Dedifferentiated amniotic fluid mesenchymal stem cell (primary cell): Measurements from ENCODE around the gene SCGB2A2.

Experiments used
- DNase-seq: peaks from one replicate; pipeline ENCODE4 v3.0.0-alpha.2; 2016; ENCODE audit errors: extremely low spot score

SCGB2A2 gene

GRCh38 chr11:62269654-62270278, at the start of gene SCGB2A2:
SCGB2A2 (plus strand) TSS chr11:62270158; CDS start chr11:62270217, 59 bp downstream.
- no peak for DNase-seq

GRCh38 chr11:62221498-62221897, 48.5 kb upstream of the SCGB2A2 start:
- DNase-seq = no peak

- DNase-seq = no peak
Observed at GRCh38 chr11:62223095-62223494, 46.9 kb upstream of the SCGB2A2 start.

GRCh38 chr11:62233730-62234129, 36.2 kb upstream of the SCGB2A2 start:
- no peak for DNase-seq

DNA sequence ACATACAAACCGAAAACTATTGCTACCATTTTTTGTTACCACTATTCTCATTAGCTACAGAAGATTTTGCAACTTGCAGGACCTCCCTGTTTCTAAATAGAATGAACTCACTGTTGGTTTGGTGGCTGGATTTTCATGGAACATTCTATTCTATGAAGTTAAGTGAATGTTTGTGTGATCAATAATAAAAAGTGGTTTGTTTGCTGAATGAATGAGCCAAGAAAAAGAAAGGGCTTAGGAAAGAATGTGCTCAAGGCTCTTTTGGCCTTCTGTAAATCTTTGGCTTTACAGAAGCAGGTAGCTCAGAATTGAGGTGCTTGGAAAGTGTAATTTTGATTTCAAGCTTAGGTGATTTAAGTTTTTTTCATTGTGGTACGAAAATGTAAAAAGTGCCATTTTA, 33.8 kb upstream of the SCGB2A2 start:
- no peak for DNase-seq

DNA sequence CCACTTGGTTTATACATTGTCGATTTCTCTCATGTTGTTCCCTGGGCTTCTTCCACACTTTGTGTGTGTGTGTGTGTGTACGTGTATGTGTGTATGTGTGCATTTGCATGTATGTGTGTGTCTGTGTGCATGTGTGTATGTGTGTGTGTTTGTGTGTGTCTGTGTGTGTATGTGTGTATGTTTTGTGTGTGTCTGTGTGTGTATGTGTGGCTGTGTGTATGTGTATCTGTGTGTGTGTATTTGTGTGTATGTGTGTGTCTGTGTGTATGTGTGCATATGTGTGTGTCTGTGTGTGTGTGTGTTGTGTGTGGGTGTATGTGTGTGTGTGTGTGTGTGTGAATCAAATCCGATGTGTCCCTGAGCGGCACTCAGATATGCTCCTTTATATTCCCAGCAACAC, 32.5 kb upstream of the SCGB2A2 start:
- DNase-seq = no peak

GRCh38 chr11:62238151-62238550, 31.8 kb upstream of the SCGB2A2 start:
- no peak for DNase-seq

- no peak for DNase-seq
Observed at GRCh38 chr11:62241095-62241494, 28.9 kb upstream of the SCGB2A2 start.

DNA sequence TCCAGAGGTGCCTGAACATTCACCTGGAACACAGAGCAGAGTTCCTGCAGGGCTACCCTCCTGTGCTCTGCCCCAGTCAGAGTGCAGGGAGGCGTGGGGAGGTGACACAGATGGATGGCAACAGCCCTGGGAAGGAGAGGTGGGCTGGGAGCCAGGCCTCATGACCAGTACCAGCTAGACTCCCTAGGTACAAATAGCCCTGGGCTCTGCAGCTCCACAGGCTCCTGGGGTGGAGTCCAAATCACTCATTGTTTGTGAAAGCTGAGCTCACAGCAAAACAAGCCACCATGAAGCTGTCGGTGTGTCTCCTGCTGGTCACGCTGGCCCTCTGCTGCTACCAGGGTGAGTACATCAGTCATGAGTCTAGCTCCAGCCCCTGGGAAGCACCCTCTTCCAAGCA, 27.9 kb upstream of the SCGB2A2 start, which contains the start of gene SCGB1D2:
SCGB1D2 (plus strand) TSS at position 219 of the 400 bp plus-strand sequence; CDS start at position 288, 69 bp downstream.
- DNase-seq = no peak

DNA sequence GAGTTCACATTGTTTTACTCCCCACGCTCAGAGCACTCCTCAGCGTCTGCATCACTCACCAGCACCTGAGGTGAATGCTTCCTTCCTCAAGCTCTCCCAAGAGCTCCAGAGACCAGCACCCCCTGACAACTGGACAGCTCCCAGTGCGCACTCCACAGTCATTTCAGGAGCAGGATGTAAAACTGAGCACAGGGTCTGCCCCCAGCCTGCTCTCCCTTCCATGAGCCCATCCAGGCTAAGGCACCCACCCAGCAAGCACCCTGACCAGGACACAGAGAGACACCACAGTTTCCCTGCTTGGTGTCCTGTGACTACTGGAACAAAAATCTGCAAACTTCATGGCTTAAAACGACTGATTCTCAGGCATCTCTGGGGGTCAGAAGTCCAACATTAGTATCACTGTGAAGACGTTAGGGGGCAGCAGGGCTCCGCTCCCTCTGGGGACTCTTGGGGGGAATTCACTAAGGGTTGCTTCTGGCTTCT, 24.6 kb upstream of the SCGB2A2 start:
- DNase-seq = no peak

GRCh38 chr11:62251698-62252097, 18.3 kb upstream of the SCGB2A2 start:
- DNase-seq = no peak

- DNase-seq = no peak
Observed at GRCh38 chr11:62253999-62254542, 15.9 kb upstream of the SCGB2A2 start.

DNA sequence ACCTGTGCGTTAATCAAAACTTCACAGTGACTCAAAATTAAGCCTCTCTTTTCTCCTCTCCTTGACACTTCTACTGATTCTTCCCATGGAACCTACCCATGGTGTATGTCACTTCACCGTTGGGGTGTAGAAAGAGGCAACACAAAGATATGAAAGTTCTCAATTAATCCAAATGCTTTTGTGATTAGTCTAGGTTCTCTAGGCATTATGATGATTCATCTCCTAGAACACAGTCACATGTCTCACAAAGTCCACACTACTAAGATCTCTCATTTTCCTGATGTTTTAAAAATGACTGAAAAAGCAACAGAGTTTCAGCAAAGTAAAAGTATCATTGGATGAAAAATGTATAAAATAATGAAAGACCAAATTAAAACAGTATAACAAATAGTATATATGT, 13.7 kb upstream of the SCGB2A2 start:
- no peak for DNase-seq

DNA sequence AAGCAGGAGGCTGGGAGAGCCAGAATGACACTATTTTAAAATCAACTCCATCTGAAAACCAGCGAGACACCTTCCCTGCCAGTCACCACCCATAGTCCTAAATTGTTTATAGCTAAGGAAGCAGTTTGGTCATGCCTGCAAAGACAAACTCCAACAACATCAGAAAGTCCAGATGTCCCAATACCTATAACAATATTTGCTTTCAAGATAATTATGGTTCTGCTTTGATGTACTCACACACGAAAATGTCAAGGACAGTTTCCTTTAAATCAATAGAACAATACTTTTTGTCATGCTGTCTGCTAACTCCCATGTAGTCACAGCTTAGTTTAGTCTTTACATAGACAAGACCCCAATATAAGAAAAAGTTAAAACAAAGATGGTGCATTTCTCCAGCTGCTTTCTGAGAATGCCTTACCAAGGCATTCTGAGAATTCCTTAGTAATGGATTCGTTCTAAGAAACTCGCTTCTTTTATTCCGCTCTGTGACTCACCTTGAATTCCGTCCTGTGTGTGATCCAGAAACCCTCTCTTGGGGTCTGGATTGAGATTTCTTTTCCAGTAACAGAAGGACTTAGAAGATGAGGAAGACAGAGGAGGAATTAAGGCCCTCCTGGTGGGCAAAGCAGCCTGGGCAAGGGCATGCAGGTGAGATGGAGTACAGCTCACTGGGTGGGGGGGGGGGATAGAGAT, 9.6 kb upstream of the SCGB2A2 start:
- no peak for DNase-seq

GRCh38 chr11:62264004-62264403, 6.0 kb upstream of the SCGB2A2 start:
- no peak for DNase-seq

DNA sequence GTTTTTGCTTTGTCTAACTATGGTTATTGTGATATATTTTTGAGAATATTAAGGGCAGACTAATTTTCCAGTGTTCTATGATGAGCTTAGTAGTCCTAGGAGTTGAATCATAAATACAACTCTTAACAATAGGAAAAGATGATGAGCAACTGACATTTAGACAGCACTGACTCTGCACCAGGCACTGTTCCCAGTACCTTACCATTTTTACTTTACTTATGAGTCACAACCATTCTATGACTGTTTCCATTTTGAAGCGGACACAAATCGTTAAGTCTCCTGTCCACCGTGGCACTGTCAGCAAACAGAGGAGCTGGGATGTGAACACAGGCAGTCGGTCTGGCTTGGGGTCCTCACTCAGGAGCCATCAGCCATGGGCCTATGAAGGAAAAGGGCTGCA, 3.4 kb upstream of the SCGB2A2 start:
- no peak for DNase-seq

GRCh38 chr11:62267050-62267449, 2.9 kb upstream of the SCGB2A2 start:
- no peak for DNase-seq

DNA sequence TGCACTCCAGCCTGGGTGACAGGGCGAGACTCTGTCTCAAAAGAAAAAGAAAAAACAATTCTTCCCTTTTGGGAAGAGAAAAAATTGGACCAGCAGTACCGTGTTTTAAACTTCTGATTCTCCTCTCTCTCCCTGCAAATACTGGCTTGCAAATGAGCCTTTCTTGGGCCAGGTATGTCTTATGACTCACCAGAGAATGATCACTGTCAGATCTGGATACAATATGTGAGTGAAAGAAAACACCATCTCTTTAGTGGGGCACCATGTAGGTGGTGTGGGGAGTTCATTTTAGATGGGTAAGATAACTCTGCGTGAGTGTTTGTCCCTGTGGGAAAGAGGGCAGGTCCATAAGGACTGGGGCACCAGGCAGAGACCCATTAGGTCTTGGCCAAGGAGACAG, 2.4 kb upstream of the SCGB2A2 start:
- DNase-seq = no peak

- DNase-seq = no peak
Observed at GRCh38 chr11:62273284-62273683, 3.3 kb downstream of the SCGB2A2 start.

GRCh38 chr11:62273789-62274275, 3.9 kb downstream of the SCGB2A2 start:
- no peak for DNase-seq

DNA sequence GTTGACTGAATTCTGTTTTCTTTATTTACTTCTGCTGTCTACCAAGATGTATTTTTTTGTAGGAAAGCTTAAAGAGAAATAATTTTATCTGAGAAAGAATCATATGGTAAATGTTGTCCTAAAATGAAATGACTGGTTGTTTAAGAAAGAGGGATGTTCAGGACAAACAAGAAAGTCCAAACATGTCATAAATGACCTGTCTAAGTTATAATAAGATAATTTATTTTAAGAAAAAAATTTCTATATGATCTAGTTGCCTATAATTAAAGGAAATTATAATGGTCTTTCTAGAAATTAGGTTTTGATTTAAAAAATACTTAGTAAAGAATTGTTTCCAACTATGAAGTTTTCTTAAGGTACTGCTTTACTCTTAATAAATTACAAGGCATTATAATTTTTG, 10.5 kb downstream of the SCGB2A2 start:
- no peak for DNase-seq

DNA sequence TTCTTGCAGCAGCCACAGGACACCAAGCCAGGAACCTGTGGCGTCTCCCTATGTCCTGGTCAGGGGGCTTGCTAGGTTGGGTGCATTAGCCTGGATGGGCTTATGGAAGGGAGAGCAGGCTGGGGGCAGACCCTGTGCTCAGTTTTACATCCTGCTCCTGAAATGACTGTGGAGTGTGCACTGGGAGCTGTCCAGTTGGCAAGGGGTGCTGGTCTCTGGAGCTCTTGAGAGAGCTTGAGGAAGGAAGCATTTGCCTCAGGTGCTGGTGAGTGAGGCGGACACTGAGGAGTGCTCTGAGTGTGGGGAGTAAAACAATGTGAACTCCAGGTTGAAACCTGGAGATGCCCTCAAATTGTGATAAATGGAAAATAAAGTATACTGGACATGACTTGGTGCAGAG, 25.5 kb downstream of the SCGB2A2 start:
- DNase-seq = no peak

- no peak for DNase-seq
Observed at GRCh38 chr11:62298975-62299374, 29.0 kb downstream of the SCGB2A2 start, which contains the start of gene SCGB1D4. SCGB1D4 (minus strand) TSS chr11:62299075; CDS start chr11:62299010, 65 bp downstream.
